GM19238 (cell line): ENCODE measurements around the gene KCNK3.

Experiments used
- DNase-seq: peaks from one replicate; pipeline ENCODE4 v3.0.0; 2011; ENCODE audit warnings: low spot score; ENCODE audit not compliant: insufficient read length

KCNK3 gene

DNA sequence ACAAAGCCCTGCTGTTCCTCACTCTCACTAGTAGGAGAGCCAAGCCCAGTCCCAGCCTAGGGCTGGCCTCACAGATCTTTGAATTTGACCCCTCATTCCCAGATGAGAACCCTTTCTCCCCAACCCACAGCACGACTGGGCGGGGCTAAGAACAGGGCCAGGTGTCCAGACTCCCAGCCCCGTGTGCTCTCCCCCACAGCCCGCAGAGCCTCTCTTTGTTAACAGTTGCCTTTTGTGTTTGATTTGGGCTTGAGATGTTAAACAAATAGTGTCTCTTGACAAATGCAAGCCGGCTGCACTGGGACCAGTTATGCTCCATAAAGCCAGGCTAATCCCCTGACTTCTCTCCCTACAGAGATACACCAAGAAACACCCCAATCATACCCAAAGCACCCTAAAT, 4.7 kb upstream of the KCNK3 start:
- DNase-seq: no peak

- no peak for DNase-seq
These were observed 1.4 kb upstream of the KCNK3 start for GRCh38 chr2:26691161-26691560.

GRCh38 chr2:26691881-26692278, 642 bp upstream of the KCNK3 start:
- no peak for DNase-seq

- DNase-seq: no peak
These were observed 651 bp downstream of the KCNK3 start for GRCh38 chr2:26692897-26693849.

GRCh38 chr2:26694001-26694400, 1.5 kb downstream of the KCNK3 start:
- DNase-seq: no peak

GRCh38 chr2:26696351-26696816, 3.9 kb downstream of the KCNK3 start:
- DNase-seq: no peak

GRCh38 chr2:26697425-26697824, 4.9 kb downstream of the KCNK3 start:
- no peak for DNase-seq

DNA sequence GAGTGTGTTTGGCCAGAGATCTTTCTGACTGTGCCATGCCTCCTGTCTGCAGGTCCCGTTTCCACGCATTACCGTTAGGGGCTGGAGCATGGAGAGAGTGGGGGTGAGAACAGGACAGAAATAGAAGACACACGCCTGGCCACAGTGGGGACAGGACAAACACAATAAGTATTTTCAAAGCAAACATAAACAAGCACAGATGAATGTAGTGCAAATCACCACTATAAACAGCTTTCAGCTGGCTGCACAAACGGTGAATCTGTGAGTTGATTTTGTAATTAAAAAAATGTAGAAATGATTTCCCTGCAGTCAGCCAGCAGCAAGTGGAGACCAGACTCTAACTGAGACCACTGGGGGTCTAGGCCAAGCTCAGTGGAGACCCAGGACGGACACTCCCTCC, 6.8 kb downstream of the KCNK3 start:
- DNase-seq: no peak

GRCh38 chr2:26700078-26700477, 7.6 kb downstream of the KCNK3 start:
- DNase-seq: no peak

GRCh38 chr2:26701596-26701995, 9.1 kb downstream of the KCNK3 start:
- no peak for DNase-seq

DNA sequence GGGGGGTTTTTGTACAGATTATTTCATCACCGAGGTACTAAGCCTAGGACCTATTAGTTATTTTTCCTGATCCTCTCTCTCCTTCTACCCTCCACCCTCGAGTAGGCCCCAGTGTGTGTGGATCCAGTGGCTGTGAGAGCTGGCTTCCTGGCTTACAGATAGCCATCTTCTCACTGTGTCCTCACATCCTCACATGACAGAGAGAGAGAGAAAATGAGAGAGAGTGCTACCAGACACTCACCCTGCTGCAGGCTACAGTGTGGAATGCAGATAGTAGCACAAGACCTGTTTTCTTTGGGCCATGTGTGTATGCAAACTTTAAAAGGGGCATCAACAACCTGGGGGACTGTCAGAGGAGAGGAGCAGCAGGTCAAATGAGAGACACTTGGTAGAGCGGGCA, 9.5 kb downstream of the KCNK3 start:
- no peak for DNase-seq

GRCh38 chr2:26704441-26704977, 12.0 kb downstream of the KCNK3 start:
- DNase-seq: no peak

DNA sequence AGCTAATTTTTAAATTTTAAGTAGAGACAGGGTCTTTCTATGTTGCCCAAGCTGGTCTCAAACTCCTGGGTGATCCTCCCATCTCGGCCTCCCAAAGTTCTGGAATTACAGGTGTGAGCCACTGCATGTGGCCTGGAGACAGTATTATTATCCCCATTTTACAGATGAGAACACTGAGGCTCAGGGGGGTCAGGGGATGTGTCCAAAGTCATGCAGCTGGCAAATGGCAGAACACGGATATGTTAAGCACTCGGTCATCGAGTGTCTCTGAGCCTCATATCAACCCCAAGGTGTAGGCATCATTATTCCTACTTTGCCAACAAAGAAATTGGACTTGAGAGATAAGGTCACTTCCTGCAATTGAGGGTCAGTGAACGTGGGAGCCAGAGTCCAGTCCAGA, 12.6 kb downstream of the KCNK3 start:
- DNase-seq: no peak

DNA sequence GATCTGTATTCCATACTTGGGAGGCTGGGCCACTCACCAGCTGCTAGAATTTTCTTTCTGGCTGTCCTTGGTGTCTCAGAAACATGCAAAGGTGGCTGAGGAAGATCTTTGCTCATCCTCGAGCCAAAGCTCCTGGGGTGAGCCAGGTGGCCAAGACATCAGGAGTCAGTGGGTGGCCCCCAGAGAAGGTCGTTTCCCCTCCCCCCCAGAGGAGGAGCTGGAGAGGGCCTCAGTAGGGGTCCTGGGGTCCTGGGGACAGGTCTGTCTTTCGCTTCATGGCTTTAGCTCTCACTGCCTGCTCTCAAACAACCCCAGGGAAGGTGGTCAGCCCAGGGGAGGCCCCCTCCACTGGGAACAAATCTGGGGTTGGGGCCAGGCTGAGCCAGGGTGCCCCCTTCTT, 13.6 kb downstream of the KCNK3 start:
- DNase-seq: no peak

DNA sequence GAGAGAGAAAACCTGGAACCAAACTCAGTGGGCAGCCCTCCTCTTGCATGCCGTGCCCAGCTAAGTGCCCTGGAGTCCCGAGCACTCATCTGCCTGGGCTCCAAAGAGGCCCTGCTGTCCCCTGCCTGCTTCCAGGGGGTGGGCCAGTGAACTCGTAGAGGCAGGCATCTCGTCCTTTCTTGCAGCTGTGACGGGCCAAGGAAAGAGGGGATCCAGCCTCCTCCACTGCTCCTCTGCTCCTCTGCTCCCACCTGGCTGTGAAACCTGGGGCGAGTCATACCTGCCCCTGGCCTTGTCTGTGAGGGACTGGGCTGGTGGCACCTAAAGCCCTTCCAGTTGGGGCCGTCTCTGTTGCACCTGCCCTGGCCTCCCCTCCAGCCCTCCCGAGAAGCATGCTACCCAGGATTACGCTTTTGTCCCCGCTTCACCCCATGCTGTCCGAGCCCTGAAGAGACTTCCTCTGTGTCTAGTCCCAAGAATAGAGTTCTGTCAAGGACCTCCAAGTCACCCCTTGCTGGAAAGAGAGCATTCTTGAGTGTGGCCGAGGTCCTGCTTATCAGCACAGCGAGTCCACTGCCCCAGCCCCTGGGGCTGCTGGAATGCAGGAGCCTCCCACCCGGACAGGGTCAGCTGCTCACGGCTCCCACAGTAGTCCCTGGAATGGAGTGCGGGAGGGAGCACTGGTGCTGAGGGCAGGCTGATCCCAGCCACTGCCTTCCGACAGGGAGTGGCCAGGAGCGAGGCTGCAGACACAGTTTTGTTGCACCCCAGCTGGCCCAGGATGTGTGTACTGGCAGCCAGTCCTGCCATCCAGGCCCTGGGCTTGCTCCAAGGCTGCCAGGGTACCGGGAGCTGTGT, 14.3 kb downstream of the KCNK3 start:
- no peak for DNase-seq

DNA sequence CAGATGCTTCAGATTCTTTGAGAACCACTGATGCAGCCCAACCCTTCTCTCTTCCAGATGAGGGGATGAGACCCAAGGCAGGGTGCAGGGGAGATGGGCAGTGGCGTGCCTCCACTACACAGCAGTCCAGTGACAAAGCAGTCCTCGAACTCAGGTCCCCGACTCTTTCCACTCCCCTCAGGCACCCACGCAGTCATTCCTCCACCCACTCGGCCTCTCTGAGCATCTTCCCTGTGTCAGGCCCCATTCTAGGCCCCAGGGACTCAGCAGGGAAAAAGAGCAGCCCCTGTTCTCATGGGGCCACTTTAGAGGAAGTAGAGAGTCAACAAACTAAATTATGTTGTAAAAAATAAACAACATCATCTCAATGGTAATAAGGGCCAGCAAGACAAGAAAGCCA, 15.2 kb downstream of the KCNK3 start:
- no peak for DNase-seq

- DNase-seq: no peak
These were observed 15.9 kb downstream of the KCNK3 start for GRCh38 chr2:26708457-26708856.

DNA sequence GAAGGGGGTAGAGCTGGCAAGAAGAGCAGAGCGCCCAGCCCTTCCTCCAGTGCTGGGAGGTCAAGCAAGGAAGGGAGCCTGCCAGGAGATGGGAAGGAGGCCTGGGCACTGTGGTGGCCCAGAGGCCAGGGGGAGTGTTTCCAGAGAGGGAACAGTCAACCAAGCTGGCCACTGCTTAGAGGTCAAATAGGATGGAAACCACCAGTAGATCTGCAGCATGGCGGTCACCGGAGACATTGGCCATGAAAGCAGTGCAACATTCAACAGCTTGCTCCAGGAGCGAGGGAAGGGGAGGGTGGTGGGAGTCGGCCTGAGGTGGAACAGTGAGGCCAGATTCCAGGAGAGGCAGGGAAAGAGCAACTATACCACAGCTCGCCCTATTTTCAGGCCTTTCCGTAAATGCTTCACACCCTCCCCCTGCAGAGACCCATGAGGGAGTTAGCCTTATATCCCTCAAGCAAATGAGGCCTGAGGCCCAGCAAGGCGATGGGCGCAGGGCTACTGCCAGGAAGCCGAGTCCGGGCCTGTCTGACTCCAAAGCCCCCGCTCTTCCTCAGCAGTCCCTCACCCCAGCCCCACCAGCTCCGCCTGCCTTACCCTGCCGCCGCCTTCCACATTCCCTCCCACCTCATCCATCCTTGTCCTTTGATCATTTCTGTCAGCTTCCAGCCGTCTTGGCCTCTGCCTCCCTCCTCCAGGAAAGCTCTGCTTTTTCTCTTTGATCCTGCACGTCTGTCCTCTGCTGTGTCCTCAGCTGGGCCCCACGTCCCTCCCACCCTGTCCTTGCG, 17.0 kb downstream of the KCNK3 start:
- no peak for DNase-seq

DNA sequence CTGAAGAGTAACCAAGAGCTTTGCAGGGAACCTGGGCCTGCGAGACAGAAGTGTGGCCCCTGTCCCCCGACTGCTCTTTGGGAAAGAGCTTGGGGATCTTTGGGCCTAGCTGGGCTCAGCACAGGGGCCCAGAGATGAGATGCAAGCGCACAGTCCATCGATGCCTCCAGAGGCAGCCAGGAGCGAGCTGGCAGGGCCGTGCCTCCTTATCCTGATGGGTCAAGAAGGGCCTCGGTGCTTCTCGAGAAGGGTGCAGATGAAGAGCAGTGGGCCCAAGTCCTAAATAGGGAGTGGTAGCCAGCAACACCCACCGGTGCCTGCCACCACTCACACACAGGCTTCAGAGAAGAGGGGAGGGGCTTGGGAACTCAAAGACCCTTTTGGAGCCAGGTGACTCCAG, 17.6 kb downstream of the KCNK3 start:
- DNase-seq: no peak

DNA sequence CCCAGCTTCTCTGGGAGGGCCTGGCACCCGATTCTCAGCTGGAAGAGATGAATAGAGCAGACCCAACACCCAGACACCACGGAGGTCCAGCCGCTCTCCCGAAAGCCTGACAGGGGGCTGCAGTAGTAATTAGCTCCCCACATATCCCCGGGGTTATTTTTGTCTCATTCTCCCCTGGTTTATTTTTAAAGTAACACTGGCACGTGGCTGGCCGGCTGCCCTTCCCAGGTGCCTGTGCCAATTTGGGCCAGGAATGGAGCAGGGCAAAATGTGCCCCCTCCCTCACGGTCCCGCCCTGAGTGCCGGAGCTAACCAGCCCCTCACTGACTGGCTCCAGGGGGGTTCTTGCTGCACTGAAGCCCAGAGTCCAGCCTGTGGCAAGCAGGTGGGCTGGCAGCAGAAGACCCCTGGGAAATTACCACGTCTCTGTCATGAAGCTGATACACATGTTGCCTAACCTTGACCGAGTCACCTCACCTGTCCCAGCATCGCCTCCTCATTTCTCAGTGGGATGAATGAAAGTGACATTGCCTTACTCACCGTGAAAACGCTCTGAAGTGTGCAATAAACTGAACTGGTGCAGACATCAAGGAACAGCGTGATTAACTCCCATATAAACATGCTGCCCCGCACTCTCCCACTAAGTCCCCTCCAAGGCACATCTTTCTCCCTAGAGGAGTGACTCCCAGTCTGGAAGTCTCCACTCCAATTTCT, 18.4 kb downstream of the KCNK3 start:
- DNase-seq: no peak
